ENCODE data around the gene GBA2.

GRCh38 chr9:35730486-35730854 is 18.6 kb downstream of the GBA2 start:
- TF ChIP-seq EZH2phosphoT487 (IDR thresholded peaks at IDR 0.05; ENCODE audit: low read depth, severe bottlenecking, unreplicated experiment) (no peak), CTCF (IDR thresholded peaks at IDR 0.05; ENCODE audit: poor library complexity) (no peak), EZH2 (IDR thresholded peaks at IDR 0.05; ENCODE audit: borderline replicate concordance) (no peak)
